PFSK-1 (cell line): ENCODE data around the gene TACR1.

Source experiments
- FOXP2 ChIP-seq: optimal IDR thresholded peaks from 2 replicates; pipeline ENCODE3; 2011; ENCODE audit warnings: borderline replicate concordance, control low read depth, inconsistent platforms; ENCODE audit not compliant: insufficient read depth; ENCODE audit errors: extremely low read length, extremely low read depth
- POLR2AphosphoS5 ChIP-seq: IDR thresholded peaks from 2 replicates; pipeline ENCODE4 v1.6.1; 2012; ENCODE audit warnings: low read depth, mild to moderate bottlenecking, control low read depth, low read length, moderate library complexity
- SIN3A ChIP-seq: IDR thresholded peaks from 2 replicates; pipeline ENCODE4 v1.6.1; 2012; ENCODE audit warnings: mild to moderate bottlenecking, low read length, moderate library complexity, borderline replicate concordance; ENCODE audit not compliant: insufficient read depth
- TAF1 ChIP-seq: IDR thresholded peaks from 2 replicates; pipeline ENCODE4 v1.6.1; 2012; ENCODE audit warnings: low read length, control low read depth, borderline replicate concordance; ENCODE audit not compliant: insufficient read depth
- TF ChIP-seq, protein P1 (sequence below), 2 experiments: IDR thresholded peaks; 2 replicates each; pipeline versions ENCODE4 v1.6.1 to v1.8.0; 2011 to 2012; ENCODE audit warnings: low read depth in 2 of 2, low read length in 2 of 2, control low read depth in 1 of 2, inconsistent platforms in 1 of 2, mild to moderate bottlenecking in 1 of 2, moderate library complexity in 1 of 2; ENCODE audit not compliant: insufficient read depth in 1 of 2

TACR1 gene

DNA sequence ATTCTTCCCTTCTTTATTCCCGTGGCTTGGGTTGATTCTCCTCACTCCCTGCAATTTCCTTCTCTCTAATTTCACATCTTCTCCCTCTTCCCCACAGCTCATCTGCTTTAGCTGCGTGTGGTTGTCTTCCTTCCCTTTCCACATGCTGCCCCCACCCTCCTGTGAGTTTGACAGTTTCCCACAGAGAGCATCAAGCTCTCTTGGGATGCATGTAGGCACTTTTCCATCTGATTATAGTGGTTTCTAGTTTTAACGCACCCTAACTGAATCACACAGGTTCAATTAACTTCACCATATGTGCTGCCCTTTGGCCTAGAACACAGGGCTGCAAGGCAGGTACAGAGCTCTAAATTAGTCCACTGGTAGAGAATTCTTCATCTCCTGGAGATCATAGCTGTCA lies 110.5 kb downstream of the TACR1 start:
- TF ChIP-seq FOXP2, result no peak
- TF ChIP-seq POLR2AphosphoS5, result no peak
- TF ChIP-seq, protein P1, sequence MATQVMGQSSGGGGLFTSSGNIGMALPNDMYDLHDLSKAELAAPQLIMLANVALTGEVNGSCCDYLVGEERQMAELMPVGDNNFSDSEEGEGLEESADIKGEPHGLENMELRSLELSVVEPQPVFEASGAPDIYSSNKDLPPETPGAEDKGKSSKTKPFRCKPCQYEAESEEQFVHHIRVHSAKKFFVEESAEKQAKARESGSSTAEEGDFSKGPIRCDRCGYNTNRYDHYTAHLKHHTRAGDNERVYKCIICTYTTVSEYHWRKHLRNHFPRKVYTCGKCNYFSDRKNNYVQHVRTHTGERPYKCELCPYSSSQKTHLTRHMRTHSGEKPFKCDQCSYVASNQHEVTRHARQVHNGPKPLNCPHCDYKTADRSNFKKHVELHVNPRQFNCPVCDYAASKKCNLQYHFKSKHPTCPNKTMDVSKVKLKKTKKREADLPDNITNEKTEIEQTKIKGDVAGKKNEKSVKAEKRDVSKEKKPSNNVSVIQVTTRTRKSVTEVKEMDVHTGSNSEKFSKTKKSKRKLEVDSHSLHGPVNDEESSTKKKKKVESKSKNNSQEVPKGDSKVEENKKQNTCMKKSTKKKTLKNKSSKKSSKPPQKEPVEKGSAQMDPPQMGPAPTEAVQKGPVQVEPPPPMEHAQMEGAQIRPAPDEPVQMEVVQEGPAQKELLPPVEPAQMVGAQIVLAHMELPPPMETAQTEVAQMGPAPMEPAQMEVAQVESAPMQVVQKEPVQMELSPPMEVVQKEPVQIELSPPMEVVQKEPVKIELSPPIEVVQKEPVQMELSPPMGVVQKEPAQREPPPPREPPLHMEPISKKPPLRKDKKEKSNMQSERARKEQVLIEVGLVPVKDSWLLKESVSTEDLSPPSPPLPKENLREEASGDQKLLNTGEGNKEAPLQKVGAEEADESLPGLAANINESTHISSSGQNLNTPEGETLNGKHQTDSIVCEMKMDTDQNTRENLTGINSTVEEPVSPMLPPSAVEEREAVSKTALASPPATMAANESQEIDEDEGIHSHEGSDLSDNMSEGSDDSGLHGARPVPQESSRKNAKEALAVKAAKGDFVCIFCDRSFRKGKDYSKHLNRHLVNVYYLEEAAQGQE (IDR thresholded peaks at IDR 0.05; ENCODE audit: insufficient read depth in 1 of 2, low read depth in 2 of 2, low read length in 2 of 2), result no peak
- TF ChIP-seq TAF1, result no peak
- TF ChIP-seq SIN3A, result no peak

- TF ChIP-seq TAF1 (no peak), SIN3A (no peak), POLR2AphosphoS5 (no peak), FOXP2 (no peak)
- TF ChIP-seq, protein P1 (IDR thresholded peaks at IDR 0.05; ENCODE audit: insufficient read depth in 1 of 2, low read depth in 2 of 2, low read length in 2 of 2), result no peak
These were observed 111.6 kb downstream of the TACR1 start for GRCh38 chr2:75087736-75088135.

DNA sequence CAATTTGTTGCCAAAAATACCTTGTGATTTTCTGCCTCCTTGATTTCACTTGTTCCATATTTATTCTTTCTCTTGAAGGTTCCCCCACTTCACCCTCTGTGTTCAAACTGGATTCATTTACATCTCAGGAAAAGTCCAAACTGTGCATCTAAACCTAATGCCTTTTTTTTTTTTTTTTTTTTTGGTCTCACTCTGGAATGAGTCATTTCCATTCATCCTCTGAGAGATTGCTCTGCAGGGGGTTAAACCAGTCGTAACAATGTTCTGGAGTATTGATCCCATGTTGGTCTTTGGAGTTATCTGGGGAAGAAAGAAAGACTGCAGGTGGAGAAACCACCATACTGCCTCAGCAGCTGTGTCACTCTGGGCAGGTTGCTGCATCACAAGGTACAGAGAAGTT lies 119.7 kb downstream of the TACR1 start:
- no peak for TF ChIP-seq POLR2AphosphoS5
- no peak for TF ChIP-seq TAF1
- no peak for TF ChIP-seq SIN3A
- TF ChIP-seq FOXP2, result no peak
- TF ChIP-seq, protein P1 (IDR thresholded peaks at IDR 0.05; ENCODE audit: insufficient read depth in 1 of 2, low read depth in 2 of 2, low read length in 2 of 2), result no peak

DNA sequence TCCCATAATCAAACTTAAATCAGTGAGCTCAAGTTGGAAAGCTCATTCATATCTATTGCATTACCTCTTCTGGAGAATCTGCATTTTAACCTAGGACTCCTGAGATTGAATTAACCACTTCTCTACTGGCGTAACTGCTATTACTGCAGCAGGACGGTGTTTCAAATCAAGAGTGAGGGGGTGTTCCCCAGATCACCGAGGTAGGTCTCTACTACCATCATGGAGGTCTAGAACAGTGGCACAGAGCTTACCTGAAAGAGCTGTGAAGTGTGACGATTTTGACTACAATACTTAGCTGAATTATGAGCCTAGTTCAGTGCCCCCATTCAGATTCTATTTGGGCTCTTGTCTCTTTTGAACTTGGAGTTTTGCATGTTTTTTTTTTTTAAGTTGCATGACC lies 121.4 kb downstream of the TACR1 start:
- TF ChIP-seq POLR2AphosphoS5 (no peak), TAF1 (no peak), SIN3A (no peak), FOXP2 (no peak)
- TF ChIP-seq, protein P1 (IDR thresholded peaks at IDR 0.05; ENCODE audit: insufficient read depth in 1 of 2, low read depth in 2 of 2, low read length in 2 of 2), result no peak

DNA sequence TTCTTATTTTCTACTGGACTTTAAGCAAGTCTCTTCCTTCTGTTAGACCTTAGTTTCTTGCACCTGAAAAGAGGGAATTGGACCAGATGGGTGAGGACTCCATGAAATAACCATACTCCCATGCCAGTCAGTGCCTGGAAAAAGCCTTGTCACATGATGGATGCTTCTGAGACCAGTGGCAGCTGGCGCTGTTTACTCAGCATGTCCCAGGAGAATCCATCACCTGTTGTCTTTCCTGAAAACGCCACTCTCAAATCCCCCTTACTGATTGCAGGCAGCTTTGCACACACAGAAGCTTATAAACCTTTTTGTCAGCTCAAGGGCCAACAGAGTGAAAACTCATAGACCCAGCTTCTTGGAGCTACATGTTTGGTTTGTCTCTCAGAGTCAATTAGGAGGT lies 123.2 kb downstream of the TACR1 start:
- TF ChIP-seq, protein P1 (IDR thresholded peaks at IDR 0.05; ENCODE audit: insufficient read depth in 1 of 2, low read depth in 2 of 2, low read length in 2 of 2), result no peak
- TF ChIP-seq FOXP2 (no peak), SIN3A (no peak), POLR2AphosphoS5 (no peak), TAF1 (no peak)
